HG03571 (cell line): ENCODE data around the gene OSTN.
A peak's percentile ranks its signal among the peaks of the same experiment; 100 is the strongest.

Source experiments
- ATAC-seq: cut with Tn5 transposase; IDR thresholded peaks from one replicate; pipeline ENCODE4 v1.9.1; 2021; ENCODE audit not compliant: unreplicated experiment

OSTN gene

DNA sequence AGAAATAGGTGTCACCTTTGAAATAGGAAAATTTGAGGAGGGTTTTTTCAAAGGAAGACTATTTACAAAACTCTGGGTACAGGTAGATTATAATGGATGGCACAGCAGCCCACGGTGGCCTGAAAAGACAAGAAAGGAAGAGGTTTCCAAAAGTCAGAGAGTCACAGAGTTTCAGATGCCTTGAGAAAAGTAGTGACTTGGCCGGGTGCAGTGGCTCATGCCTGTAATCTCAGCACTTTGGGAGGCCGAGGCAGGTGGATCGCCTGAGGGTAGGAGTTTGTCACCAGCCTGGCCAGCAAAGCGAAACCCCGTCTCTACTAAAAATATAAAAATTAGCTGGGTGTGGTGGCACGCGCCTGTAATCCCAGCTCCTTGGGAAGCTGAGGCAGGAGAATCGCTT is 35.2 kb downstream of the OSTN start:
- ATAC-seq = no peak

DNA sequence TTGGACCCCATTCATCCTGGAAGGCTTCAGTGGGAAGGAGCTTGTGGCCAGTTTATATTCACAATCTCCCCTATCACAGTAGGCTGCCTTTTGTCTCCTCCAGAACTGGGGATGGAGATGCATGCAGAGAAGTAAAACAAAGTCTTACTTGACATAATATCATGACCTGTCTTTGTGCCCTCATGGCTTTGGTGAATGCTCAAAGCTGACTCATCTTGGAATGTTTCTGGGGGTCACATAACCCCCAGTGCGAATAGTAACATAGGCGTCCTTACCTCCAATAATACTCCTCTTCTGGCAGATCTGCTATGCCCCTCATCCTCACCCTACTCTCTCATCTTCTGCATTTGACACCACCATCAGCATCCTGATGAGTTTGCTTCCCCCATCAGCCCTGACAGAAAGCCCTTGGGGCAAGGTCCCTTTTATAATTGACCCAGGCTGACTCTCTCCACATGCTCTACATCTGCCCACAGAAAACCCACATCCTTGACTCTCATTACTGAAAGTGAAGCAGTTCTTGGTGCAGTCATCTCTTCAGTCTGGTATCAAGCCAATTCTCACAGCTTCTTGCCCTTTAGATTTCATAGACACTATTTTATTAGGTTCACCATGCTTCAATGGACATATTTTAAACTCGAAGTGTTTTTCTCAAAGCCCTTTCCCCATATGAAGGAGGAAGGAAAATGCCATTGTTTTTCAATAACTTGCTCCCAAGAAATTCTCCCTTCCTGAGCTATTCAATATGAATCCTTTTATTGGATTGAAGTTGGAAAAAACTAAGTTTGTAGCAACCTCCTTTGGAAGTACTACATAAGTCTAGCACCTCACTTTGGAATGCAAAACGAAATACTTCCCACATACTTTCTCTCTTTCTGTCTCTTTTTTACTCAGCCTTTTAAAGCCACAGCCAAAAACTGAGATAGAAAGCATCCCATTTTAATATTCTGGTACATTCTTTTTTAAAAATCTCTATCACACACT is 36.6 kb downstream of the OSTN start:
- peak; percentile 100 for ATAC-seq

DNA sequence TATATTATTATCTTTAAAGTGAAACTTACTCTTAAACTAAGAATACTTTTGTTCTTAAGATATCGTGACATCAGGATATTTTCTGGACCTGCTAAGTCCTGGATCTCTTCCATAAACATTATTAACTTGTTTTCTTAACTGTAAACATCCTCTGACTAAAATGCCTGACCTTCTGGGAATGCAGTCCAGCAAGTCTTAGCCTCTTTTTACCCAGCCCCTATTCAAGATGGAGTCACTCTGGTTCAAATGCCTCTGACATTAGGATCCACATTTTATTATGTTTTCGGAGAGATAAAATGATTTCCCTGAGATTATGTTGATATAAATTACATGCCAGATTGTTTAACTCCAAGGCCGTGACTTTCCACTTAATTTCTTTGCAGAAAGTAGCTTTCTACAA is 37.6 kb downstream of the OSTN start:
- ATAC-seq = no peak

DNA sequence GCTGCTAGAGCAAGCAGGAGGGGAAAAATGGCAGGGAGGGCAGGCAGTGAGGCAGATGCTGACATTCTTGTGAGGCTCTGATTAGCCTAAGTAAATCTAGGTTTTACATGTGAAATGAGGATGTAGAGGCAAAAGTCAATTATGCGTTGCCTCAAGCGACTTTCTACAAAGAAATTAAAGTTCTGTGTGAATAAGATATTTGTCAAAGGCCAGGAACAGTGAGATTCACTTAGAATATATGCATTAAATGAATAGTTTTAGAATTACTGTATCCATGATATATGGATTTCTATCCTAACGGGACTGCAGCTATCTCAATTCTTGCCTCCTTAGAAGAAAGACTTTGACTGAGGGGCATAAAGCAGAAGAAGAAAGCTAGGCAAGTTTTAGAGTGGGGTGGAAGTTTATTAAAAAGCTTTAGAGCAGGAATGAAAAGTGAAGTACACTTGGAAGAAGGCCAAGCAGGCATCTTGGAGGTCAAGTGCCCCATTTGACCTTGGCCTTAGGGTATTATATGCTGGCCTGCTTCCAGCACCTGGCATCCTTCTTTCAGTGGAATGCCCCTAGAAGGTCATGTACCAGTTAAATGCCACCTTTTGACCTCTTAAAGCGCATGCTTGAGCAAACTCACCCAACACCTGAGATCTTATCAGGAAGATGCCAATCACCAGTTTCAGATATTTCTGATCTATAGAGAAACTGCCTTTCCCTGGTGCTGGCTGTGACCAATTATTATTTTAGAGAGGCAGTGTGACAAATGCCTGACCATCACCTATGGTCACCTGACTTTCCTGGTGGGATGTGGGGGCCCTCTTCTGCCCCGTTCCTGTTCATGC is 38.2 kb downstream of the OSTN start:
- no peak for ATAC-seq

DNA sequence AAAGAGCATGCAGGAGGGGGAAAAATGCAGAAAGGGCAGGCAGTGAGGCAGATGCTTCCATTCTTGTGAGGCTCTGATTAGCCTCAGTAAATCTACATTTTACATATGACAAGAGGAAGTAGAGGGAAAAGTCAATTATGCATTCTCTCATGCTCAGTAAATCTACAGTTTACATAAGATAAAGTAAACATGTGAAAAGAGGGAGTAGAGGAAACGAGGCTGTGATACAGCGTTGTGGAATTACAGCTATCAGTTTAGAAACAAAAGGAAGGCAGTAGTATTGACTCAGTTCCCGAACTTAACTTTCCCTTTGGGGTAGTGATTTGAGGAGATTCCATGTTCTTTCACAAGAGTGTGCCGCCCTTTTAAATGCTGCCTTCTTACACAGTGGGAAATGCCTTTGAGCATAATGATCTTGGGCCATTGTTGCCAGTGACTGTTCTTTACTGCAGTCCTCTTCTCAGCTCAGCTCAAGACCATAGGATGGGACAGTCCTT is 39.3 kb downstream of the OSTN start:
- no peak for ATAC-seq

DNA sequence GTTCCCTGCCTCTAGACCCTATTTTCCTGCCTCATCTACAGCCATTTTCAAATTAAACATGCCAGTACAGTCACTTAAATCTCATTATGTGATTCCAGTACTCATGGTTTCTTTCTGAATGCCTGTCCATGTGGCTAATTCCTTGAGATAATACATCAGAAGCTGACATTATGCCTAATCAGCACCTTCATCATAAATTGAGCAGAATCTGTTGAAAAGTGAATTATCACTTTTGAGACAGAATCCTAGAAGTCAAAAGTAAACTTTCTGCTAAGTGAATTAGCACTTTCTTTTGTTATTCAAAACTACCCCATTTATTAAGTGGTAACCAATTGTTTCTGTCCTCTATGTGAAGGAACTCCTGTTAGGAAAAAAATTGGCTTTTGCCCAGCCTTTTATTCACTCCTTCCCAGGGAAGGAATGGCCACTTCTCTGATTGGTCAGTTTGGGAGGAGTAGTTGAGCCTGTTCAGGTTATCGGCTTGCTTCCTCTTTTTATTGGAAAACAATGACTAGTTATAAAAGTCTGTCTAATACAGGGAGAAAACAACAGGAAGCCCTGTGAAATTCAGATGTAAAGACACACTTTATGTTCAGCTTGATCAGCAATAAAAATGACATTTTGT is 40.5 kb downstream of the OSTN start:
- ATAC-seq = no peak

DNA sequence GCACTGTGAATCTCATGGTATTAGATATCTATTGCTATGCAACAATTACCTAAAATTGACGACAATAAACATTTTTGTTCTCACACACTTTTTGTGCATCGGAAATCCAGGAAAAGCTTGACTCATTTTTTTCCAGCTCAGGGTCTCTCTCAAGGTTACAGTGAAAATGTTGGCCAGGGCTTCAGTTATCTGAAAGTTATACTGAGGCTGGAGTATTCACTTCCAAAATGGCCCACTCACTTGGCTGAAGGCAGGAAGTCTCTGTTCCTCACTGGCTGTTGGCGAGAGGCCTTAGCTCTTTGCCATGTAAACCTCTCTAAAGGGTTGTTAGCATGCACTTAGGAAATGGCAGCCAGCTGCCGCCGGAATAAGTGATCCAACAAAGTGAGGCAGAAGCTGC is 41.4 kb downstream of the OSTN start:
- no peak for ATAC-seq

DNA sequence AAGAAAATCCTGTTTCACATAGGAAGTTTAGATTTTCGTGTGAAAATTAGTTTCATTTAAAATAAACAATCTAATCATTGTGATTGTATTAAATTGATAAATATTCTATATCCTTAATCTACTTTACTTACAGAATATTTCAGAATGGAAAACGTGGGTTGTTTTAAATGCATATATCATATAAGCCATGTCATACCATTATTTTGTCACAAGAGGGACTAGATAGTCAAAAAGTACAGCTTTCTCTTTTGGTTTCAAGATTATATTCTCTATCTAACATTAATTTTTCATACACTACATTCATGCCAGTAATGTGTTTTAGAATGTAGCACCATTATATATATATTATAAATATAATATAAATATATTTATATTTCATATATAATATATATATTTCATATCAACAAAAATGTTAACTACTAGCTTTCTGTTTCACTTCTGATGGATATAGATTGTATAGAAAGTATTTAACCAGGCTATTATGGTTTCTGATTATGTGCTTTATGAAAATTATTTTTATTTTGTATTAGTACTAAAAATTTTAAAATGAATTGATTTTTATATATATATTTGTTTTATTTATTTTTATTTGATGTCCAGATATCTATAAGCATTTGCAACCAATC is 45.3 kb downstream of the OSTN start:
- peak; percentile 33 for ATAC-seq

DNA sequence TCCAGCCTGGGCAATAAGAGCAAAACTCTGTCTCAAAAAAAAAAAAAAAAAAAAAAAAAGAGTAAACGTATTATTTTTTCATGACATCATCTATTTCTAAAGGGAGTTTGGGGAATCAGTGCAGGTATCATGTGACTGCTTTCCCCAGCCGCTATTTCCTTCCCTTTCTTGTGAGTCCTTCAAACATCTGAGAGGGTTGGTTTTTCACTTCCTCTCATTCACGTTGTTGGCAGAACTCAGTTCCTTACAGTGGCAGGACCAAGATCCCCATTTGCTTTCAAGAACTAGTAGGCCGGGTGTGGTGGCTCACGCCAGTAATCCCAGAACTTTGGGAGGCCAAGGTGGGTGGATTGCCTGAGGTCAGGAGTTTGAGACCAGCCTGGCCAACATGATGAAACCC is 47.0 kb downstream of the OSTN start:
- peak; percentile 76 for ATAC-seq

DNA sequence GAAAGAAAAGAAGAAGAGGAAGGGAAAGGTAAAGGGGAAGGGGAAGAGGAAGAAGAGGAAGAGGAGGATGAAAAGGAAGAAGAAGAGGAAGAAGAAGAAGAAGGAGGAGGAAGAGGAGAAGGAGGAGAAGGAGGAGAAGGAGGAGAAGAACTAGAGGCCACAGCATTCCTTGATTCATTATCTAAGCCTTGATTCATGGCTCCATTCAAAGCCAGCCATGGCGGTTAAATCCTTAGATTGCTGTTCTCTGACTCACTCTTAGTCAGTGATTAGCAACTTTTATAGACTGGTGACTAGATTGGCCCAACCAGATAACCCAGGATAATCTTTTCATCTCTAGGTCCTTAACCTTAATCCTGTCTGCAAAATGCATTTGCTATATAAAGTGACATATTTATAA is 47.6 kb downstream of the OSTN start:
- ATAC-seq = no peak

DNA sequence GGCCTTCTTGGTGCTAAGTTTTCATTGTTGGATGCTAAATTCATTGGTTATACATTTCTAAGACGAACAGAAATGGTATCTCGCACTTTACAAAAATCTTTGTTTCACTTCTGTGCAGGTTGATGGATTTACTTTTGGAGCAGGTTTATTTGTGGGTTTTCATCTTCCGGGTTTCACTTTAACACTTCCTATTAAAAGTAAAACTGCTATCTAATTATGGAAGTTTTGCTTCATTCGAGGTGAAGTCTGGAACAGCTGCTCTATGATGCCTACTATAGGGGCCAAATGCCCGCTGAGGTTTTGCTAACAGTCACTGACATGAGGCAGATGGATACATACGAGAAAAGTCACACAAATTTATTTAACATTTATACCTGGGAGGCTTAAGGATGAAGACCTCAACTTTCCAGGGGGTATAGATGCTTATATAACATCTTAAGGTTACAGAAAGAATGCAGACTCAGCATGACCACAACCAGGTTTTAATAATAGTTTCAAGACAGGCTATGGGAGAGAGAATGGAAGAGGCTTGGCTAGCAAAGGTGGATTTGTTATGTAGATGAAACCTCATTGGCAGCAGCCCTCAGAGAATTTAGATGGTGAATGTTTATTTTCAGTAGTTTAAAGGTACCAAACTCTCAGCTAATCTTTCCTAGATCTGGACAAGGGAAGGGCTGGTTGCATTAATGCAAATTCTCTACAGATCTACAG is 54.2 kb downstream of the OSTN start:
- no peak for ATAC-seq

DNA sequence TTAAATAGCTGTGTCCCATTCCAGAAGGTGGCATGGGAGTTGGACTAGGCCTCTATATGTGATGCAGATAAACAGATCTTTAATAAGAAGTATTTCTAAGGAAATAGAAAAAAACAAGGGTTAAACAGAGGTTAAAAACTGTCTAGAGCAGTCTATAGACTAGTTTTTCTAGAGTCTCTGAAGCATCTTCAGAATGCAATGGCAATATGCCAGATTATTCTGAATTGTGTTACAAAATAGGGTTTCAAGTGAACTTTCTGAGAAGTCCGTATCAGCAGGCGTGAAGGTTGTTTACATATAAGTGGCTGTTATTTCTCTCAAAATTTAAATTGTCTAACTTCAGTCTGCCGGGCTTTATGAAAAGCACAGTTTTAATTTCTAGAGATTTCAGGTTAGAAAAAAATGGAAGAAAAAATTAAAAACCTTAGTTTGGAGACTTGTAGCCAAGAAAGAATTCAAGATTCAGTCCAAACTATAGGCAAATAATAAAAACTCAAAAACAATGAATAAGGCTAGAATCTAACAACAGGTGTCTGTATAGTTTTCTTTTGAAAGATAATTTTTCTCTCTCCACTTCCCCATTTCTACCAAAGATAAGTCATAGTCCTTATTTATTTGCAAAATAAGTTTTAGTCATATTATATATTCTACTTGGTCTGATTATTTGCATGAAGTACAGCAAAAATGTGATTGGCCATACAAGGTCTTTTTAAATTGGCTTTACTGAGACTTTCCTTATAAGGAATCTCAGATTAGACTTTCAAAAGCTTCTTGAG is 55.2 kb downstream of the OSTN start:
- ATAC-seq = no peak

DNA sequence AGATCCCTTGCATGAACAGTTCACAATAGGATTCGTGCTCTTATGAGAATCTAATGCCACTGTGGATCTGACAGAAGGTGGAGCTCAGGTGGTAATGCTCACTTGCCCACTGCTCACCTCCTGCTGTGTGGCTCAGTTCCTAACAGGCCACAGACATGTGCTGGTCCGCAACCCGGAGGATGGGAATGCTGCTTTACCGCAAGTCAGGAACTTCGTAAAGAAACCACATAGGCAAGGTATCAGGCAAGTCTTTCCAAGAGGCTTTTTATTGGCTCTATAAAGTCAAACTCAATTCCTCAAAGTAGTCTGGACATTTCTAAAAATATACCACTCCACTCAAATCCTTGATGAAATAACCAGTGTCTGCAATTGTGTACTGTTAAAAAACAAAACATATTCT is 56.1 kb downstream of the OSTN start:
- ATAC-seq = no peak

DNA sequence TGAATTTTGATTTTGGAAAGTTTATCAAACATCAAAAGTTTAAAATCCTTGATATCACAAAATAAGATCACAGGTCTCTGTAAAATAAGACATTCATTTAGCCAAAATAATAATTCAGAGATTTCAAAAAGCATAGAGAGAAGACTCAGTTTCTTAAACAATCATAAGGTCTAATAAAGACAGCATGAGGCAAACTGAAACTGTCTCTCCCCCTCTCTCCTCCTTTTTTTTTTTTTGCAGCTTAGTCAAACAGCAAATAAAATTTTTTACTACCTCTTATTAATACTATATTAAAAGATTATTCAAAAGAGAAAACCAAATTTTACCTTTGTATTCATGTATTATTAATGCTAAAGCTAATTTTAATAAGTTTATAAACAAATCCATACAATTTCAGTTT is 57.4 kb downstream of the OSTN start:
- ATAC-seq = no peak

DNA sequence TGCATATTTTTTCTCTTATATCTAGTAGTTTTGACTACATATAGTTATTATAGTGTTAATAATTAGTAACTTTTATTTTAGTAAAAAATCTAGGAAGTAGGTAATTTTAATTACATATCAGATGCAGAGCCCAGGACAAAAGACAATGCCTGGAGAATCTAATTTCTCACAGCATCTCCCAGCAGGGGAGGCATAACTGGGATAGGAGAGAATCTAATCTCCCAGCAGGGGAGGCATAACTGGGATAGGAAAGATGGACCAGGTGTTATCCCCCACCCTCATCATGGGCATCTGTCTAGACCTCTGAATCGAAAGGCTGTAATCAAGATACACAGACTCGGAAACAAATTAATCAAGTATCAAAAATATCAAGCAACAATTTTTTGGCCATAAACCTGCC is 58.2 kb downstream of the OSTN start:
- no peak for ATAC-seq

DNA sequence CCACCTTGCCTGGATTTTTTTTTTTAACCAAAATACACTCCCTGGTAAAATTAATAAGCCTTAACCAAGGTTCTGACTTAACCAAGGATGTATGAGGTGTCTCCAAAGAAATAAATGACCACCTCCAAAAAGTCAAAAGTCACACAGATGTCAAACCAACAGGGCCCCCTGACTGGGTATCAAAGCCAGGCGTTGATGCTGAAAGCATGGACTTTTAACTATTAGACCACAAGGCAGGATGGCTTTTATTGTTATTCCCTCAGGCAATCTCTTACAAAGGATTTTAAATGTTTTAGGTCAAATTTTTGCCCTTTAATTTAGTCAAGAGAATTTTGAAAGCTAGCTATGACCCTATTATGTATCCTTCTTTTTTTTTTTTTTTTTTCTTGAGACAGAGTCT is 60.4 kb downstream of the OSTN start:
- ATAC-seq = no peak

DNA sequence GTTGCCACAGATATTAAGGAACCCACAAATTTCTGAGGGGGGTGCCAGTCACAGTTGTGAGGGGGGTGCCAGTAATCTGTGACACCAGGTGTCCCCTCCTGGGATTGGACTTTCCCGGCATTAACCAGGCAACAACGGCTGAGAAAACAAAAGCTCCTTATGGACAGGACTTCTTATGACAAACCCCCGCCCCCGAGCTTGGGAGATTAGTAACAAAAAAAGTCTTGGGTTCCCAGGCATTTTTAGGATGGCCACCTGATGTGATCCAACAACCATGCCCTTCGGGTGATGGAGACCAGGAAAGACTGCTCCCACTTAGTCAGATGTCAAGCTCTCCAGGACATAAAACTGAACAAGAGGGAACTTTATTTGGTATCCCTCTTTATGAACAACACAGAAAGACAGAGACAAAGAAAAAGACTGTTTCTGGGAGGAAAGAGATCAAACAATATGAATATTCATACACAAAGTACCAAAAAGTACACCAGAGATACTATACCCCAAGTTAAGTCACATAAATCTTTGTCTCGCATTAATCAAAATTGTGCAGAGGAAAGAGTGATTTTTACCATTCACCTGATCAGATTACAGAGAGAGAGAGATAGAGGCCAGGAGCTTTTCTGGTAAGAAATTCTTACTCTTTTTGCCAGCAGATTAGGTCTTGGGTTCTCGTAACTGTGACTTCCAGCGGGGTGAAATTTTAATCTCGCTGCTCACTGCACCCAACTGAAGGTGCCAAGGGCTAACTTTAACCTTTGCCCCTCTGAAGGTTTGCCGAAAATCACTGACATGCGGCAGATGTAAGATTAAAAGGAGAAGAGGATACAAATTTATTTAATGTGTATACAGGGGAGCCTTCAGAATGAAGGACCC is 61.6 kb downstream of the OSTN start:
- ATAC-seq = no peak

DNA sequence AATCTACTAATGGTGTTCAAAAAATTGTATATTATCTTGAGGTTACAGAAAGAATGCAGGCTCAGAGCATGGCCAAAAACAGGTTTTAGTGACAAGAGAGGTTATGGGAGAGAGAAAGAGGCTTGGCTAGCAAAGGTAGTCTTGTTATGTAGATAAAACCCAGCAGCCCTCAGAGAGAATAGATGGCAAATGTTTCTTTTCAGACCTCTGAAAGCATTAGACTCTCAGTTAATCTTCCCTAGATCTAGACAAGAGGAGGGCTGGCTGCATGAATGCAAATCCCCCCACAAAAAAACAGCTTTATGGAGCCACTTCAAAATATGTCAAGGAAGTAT is 62.2 kb downstream of the OSTN start:
- ATAC-seq = no peak

DNA sequence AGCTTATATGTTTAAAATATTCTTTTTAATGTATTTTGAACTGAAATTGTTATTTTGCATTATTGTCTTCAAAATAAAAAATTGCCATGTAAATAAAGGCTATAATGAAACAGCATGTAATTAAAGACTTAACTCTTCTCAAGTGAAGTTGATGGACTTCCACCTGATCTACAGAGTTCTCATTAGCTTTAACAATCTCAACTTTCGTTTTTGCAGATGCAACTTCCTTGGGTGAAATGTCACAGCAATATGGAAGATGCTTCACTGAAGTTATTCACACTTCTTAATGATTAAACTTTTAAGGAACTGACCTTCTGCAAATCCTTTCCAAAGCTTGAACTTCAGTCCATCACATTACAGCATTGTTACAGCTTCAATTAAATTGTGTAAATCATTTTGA is 63.6 kb downstream of the OSTN start:
- ATAC-seq = peak; percentile 76
